Erythroblast (primary cell): ENCODE data around the gene CBR3.

Experiments
- GATA1 ChIP-seq: IDR thresholded peaks from 2 replicates; pipeline ENCODE4 v1.6.1; 2011; ENCODE audit warnings: low read depth, mild to moderate bottlenecking, control low read depth, low read length, moderate library complexity
- POLR2A ChIP-seq: IDR thresholded peaks from 2 replicates; pipeline ENCODE4 v1.6.1; 2011; ENCODE audit warnings: mild to moderate bottlenecking, low read length

- TF ChIP-seq POLR2A (no peak), GATA1 (no peak)
These were observed 29.2 kb downstream of the CBR3 start for GRCh38 chr21:36163750-36164741.
